A549 treated with Hydrocortisone at 1 μM for 4 hours (cell line): ENCODE measurements around the gene UBA1. TPM values are rescaled to one million over a fixed set of nuclear protein-coding genes. Genes with fewer than 3 reads are reported as not detected.

ENCODE experiments used
- total RNA-seq: library from RNA; stranded (reverse); fragments of 200-300 nt; extraction: Qiagen RNA extraction; gene quantifications from 5 replicates; pipeline ENCODE4 v1.2.3, GENCODE V29; 2022

The UBA1 gene
- 184 to 207 TPM (median 190 TPM) in 5 replicates for total RNA-seq

DNA sequence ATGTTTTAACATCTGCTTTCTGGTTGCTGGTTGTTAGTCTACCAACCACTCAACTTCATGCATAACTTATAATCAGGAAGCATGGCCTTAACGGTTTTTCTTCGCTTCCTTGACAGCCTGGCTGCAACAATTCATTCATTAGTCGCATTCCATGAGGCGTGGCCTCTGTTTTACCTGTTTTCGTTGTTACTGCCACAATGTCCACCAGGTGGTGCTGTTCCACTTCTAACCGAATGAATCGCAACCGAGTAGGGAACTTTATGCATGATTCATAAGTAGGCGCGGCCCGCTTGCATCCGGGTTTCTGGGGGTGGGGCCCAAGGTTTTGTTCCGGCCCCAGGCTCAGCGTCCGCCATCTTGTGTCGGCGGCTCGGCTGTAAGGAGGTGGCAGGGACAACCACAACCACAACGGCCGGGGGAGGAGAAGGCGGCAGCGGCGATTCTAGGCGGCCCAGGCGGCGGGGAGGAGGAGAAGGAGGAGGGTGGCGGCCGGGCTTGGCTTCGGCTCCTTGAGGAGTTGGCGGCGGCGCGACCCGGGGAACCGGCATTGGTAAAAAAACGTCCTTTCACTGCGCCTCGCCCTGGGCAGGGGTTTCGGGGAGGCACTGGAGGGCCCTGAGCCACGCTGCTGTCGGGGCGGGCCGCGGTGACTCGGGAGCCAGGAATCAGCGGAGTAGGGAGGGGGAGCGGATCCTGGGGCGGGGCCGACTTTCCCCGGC lies at the start of gene UBA1:
Gene UBA1, plus strand, starts transcription at position 355 of the 719 bp plus-strand sequence. CDS start 4,974 bp downstream, outside the sequence.

GRCh38 chrX:47144626-47145394 lies 48.8 kb upstream of the UBA1 start, which contains the start of the genes NDUFB11 and RBM10:
NDUFB11 (minus strand) TSS chrX:47144702; CDS start chrX:47144679, 23 bp downstream.
RBM10 (plus strand) TSS chrX:47145221; CDS start chrX:47147482, 2,261 bp downstream.

GRCh38 chrX:47218280-47218919 lies 24.8 kb downstream of the UBA1 start, which contains the start of gene CDK16:
CDK16 (plus strand) TSS chrX:47218681; CDS start chrX:47223558, 4,877 bp downstream.

GRCh38 chrX:47232803-47233332 lies 39.2 kb downstream of the UBA1 start, which contains the start of gene USP11:
USP11 (plus strand) TSS chrX:47233009; CDS start chrX:47233044, 35 bp downstream.

Other genes starting within 250 kb of the UBA1 start
- 0.05 TPM in 1 of 5 replicates, not detected in the others for gene RGN, start 115.4 kb upstream of the UBA1 start, total RNA-seq
- gene NDUFB11, start 49.1 kb upstream of the UBA1 start, total RNA-seq = 122 to 182 TPM (median 168 TPM) in 5 replicates
- gene RBM10, start 48.6 kb upstream of the UBA1 start, total RNA-seq = 35.7 to 41.6 TPM (median 39.2 TPM) in 5 replicates
- gene CDK16, start 24.9 kb downstream of the UBA1 start, total RNA-seq = 92.9 to 110 TPM (median 107 TPM) in 5 replicates
- gene USP11, start 39.2 kb downstream of the UBA1 start, total RNA-seq = 45.6 to 60.7 TPM (median 52.5 TPM) in 5 replicates
- 0.05 TPM in 1 of 5 replicates, not detected in the others for gene ZNF157, start 176.7 kb downstream of the UBA1 start, total RNA-seq